ENCODE data around the gene CMPK2. TPM values are rescaled to one million over a fixed set of nuclear protein-coding genes. Genes with fewer than 3 reads are reported as not detected.

Gene CMPK2, protein sequence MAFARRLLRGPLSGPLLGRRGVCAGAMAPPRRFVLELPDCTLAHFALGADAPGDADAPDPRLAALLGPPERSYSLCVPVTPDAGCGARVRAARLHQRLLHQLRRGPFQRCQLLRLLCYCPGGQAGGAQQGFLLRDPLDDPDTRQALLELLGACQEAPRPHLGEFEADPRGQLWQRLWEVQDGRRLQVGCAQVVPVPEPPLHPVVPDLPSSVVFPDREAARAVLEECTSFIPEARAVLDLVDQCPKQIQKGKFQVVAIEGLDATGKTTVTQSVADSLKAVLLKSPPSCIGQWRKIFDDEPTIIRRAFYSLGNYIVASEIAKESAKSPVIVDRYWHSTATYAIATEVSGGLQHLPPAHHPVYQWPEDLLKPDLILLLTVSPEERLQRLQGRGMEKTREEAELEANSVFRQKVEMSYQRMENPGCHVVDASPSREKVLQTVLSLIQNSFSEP
- not detected for polyA plus RNA-seq (2012; ENCODE audit: insufficient read length, low read depth)

DNA sequence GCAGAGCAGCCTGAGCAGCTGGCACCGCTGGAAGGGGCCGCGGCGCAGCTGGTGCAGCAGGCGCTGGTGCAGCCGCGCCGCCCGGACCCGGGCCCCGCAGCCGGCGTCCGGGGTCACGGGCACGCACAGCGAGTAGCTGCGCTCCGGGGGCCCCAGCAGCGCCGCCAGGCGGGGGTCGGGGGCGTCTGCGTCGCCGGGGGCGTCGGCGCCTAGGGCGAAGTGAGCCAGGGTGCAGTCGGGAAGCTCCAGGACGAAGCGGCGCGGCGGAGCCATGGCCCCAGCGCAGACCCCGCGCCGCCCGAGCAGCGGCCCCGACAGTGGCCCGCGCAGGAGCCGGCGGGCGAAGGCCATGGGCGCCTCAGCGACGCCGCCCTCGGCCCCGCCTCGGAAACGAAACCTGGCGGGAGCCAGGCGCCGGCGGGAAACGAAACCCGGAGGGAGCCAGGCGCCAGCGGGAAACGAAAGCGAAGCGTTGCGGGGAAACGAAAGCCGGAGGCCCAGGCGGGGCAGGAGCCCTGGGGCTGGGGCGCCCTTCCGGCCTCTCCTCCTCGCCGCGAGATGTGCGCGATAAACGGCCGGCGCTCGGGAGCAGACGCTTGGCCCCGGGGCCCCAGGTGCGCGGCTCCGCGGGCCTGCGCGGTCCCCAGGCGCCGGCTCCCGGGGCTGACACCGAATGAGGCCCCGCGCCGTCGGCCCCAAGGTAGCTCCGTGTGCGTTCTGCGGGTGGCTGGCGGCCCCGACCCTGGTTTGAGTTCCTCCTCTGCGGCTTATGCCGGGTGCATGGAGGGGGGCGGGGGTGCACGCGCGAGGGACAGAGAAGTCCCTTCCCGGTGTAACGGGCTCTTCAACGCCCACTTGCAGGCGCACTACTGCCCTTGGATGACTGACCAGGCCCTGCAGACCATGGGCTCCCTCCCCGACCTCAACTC is at the start of gene CMPK2:
TSS of gene CMPK2 (minus strand) at position 562 of the 929 bp plus-strand sequence. CDS start at position 351, 211 bp downstream.
- no peak for TF ChIP-seq FOXP2 (optimal IDR thresholded peaks at IDR 0.05; ENCODE audit: borderline replicate concordance, extremely low read depth, extremely low read length, insufficient read depth)
- TF ChIP-seq SIN3A (IDR thresholded peaks at IDR 0.05; ENCODE audit: borderline replicate concordance, insufficient read depth, low read length), result no peak
- no peak for TF ChIP-seq POLR2AphosphoS5 (IDR thresholded peaks at IDR 0.05; ENCODE audit: low read depth, low read length)
- TF ChIP-seq, protein P1, sequence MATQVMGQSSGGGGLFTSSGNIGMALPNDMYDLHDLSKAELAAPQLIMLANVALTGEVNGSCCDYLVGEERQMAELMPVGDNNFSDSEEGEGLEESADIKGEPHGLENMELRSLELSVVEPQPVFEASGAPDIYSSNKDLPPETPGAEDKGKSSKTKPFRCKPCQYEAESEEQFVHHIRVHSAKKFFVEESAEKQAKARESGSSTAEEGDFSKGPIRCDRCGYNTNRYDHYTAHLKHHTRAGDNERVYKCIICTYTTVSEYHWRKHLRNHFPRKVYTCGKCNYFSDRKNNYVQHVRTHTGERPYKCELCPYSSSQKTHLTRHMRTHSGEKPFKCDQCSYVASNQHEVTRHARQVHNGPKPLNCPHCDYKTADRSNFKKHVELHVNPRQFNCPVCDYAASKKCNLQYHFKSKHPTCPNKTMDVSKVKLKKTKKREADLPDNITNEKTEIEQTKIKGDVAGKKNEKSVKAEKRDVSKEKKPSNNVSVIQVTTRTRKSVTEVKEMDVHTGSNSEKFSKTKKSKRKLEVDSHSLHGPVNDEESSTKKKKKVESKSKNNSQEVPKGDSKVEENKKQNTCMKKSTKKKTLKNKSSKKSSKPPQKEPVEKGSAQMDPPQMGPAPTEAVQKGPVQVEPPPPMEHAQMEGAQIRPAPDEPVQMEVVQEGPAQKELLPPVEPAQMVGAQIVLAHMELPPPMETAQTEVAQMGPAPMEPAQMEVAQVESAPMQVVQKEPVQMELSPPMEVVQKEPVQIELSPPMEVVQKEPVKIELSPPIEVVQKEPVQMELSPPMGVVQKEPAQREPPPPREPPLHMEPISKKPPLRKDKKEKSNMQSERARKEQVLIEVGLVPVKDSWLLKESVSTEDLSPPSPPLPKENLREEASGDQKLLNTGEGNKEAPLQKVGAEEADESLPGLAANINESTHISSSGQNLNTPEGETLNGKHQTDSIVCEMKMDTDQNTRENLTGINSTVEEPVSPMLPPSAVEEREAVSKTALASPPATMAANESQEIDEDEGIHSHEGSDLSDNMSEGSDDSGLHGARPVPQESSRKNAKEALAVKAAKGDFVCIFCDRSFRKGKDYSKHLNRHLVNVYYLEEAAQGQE (IDR thresholded peaks at IDR 0.05; ENCODE audit: insufficient read depth in 1 of 2, low read depth in 2 of 2, low read length in 2 of 2), result no peak
- TF ChIP-seq TAF1 (IDR thresholded peaks at IDR 0.05; ENCODE audit: borderline replicate concordance, insufficient read depth, low read length), result no peak

DNA sequence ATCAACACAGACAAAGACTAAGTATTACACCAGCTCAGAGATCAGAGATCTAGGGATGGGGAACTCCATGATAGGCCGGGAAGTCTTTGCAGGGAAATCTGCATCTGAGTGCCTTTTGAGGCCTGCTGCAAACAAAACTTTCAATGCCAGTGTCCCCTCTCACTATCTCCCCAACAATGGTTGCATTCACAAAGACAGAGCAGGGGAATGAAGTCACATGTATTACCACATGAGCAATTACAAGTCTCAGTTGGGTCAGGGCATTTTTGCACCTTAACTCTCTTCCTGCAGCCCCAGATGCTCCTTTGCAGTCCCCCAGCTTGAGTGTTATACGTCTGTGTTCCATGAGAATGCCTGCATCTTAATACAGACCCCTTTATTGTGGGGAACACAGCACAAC is 49.7 kb upstream of the CMPK2 start:
- TF ChIP-seq FOXP2 (optimal IDR thresholded peaks at IDR 0.05; ENCODE audit: borderline replicate concordance, extremely low read depth, extremely low read length, insufficient read depth), result no peak
- TF ChIP-seq, protein P1 (IDR thresholded peaks at IDR 0.05; ENCODE audit: insufficient read depth in 1 of 2, low read depth in 2 of 2, low read length in 2 of 2), result no peak
- TF ChIP-seq SIN3A (IDR thresholded peaks at IDR 0.05; ENCODE audit: borderline replicate concordance, insufficient read depth, low read length), result no peak
- TF ChIP-seq POLR2AphosphoS5 (IDR thresholded peaks at IDR 0.05; ENCODE audit: low read depth, low read length), result no peak
- TF ChIP-seq TAF1 (IDR thresholded peaks at IDR 0.05; ENCODE audit: borderline replicate concordance, insufficient read depth, low read length), result no peak

DNA sequence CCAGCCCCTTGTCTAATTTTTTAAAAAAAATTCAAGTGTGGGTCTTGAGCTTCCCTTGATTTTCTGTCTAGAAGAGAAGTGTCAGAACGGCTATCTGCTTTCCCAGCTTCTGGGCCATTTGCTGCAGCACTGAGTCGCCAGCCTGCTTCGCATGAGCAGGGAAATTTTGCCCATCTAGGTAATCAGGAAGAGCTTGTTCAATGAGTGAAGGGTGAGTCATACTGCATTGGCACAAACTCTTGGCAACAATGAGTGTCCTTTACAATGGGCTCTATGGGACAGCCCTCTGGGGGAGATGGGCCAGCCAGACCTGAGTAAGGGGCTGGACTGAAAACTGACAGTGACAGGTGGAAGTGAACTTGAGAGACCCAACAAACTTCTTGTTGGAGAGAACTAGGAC is 49.1 kb upstream of the CMPK2 start:
- TF ChIP-seq TAF1 (IDR thresholded peaks at IDR 0.05; ENCODE audit: borderline replicate concordance, insufficient read depth, low read length) (no peak), FOXP2 (optimal IDR thresholded peaks at IDR 0.05; ENCODE audit: borderline replicate concordance, extremely low read depth, extremely low read length, insufficient read depth) (no peak), SIN3A (IDR thresholded peaks at IDR 0.05; ENCODE audit: borderline replicate concordance, insufficient read depth, low read length) (no peak)
- TF ChIP-seq, protein P1 (IDR thresholded peaks at IDR 0.05; ENCODE audit: insufficient read depth in 1 of 2, low read depth in 2 of 2, low read length in 2 of 2), result no peak

DNA sequence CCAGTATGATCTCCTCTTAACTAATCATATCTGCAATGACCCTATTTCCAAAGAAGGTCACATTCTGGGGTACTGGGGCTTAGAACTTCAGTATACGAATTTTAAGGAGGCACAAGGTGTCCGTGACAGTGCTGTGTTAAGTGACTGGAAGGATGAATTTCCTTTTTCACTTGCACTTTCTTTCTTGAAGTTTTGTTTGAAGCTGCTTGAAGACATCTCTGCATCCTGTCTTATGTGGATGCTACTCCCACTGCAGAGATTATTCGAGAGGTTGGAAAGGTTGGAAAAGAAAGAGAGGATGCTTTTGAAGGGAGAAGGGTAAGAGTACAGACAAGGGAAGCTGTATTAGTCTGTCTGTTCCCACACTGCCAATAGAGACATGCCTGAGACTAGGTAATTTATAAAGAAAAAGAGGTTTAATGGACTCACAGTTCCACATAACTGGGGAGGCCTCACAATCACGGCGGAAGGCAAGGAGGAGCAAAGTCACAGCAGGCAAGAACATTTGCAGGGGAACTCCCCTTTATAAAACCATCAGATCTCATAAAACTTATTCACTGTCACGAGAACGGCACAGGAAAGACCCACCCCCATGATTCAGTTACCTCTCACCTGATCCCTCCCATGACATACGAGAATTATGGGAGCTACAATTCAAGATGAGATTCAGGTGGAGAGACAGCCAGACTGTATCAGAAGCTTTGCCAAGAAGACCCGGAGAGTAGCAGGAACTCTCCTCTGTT is 47.9 kb upstream of the CMPK2 start:
- TF ChIP-seq TAF1 (IDR thresholded peaks at IDR 0.05; ENCODE audit: borderline replicate concordance, insufficient read depth, low read length), result no peak
- TF ChIP-seq FOXP2 (optimal IDR thresholded peaks at IDR 0.05; ENCODE audit: borderline replicate concordance, extremely low read depth, extremely low read length, insufficient read depth), result no peak
- TF ChIP-seq SIN3A (IDR thresholded peaks at IDR 0.05; ENCODE audit: borderline replicate concordance, insufficient read depth, low read length), result no peak

DNA sequence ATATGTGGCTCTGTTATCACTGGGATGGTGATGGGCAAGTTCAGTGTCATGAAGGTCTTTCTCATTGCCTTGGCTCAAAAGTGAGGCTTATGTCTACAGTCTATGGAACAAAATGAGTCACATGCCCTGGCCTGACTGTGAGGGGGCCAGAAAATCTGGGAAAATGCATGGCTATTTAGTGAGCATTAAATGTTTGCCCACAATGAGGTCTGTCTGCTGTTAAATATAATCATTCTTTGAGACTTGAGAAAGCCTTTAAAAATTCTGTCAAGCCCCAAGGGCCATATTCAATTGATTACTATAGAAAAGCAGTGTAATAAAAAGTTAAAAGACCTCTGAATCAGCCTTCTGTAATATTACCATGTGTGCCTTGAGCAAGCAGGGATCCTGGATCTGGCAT is 46.0 kb upstream of the CMPK2 start:
- TF ChIP-seq FOXP2 (optimal IDR thresholded peaks at IDR 0.05; ENCODE audit: borderline replicate concordance, extremely low read depth, extremely low read length, insufficient read depth) (no peak), SIN3A (IDR thresholded peaks at IDR 0.05; ENCODE audit: borderline replicate concordance, insufficient read depth, low read length) (no peak), TAF1 (IDR thresholded peaks at IDR 0.05; ENCODE audit: borderline replicate concordance, insufficient read depth, low read length) (no peak), POLR2AphosphoS5 (IDR thresholded peaks at IDR 0.05; ENCODE audit: low read depth, low read length) (no peak)
- TF ChIP-seq, protein P1 (IDR thresholded peaks at IDR 0.05; ENCODE audit: insufficient read depth in 1 of 2, low read depth in 2 of 2, low read length in 2 of 2), result no peak

Data from PFSK-1 (cell line).